IMR-90 (cell line): ENCODE measurements around the gene NELFCD. TPM values are rescaled to one million over a fixed set of nuclear protein-coding genes. Genes with fewer than 3 reads are reported as not detected.

Experiments used
- ATAC-seq: fragments of 200-7000 bp; cut with Tn5 transposase; 2 replicates; pipeline ENCODE4 v1.9.1; 2020; ENCODE audit warnings: low read depth, mild to moderate bottlenecking, moderate library complexity
- BruUV-seq: library from RNA; stranded (reverse); fragments of 400-500 nt; replicated peaks from 2 replicates; lab custom pipeline; 2021; lab: Mats Ljungman, UMichigan
- CTCF ChIA-PET: fragments of 300-600 bp; formaldehyde crosslinking; extraction: SDS; loops from one replicate; lab custom pipeline; 2021; ENCODE audit warnings: antibody characterized with exemption; lab: Yijun Ruan, JAX
- POLR2A ChIA-PET: fragments of 300-600 bp; sonication (Branson Sonifier 250); formaldehyde crosslinking; loops from one replicate; lab custom pipeline; 2022; ENCODE audit warnings: antibody characterized with exemption; ENCODE audit not compliant: unreplicated experiment; lab: Charles Lee
- DNase-seq: peaks from one replicate; pipeline ENCODE4 v3.0.0; 2013
- H2AFZ ChIP-seq: replicated peaks from 2 replicates; pipeline ENCODE3; 2013; ENCODE audit warnings: low read length, mild to moderate bottlenecking; ENCODE audit not compliant: poor library complexity
- H2AK5ac ChIP-seq: 2 replicates; pipeline ENCODE4 v1.6.1; 2013; ENCODE audit warnings: low read depth, low read length, inconsistent platforms
- H2AK9ac ChIP-seq: replicated peaks from 2 replicates; pipeline ENCODE3; 2013; ENCODE audit warnings: mild to moderate bottlenecking, low read depth, low read length, moderate library complexity; ENCODE audit not compliant: poor library complexity
- H2BK120ac ChIP-seq: 2 replicates; pipeline ENCODE4 v1.6.1; 2013; ENCODE audit warnings: low read depth, low read length, inconsistent platforms
- H2BK15ac ChIP-seq: 3 replicates; pipeline ENCODE4 v1.6.1; 2013; ENCODE audit warnings: low read depth, low read length, inconsistent platforms
- H2BK20ac ChIP-seq: 2 replicates; pipeline ENCODE4 v1.6.1; 2013; ENCODE audit warnings: low read depth, mild to moderate bottlenecking, inconsistent platforms, low read length, moderate library complexity
- H2BK5ac ChIP-seq: 2 replicates; pipeline ENCODE4 v1.6.1; 2013; ENCODE audit warnings: mild to moderate bottlenecking, low read depth, low read length, inconsistent platforms; ENCODE audit not compliant: poor library complexity, severe bottlenecking
- H3K14ac ChIP-seq: replicated peaks from 2 replicates; pipeline ENCODE4 v1.6.1; 2013; ENCODE audit warnings: low read depth, low read length, inconsistent platforms
- H3K18ac ChIP-seq: 2 replicates; pipeline ENCODE4 v1.6.1; 2013; ENCODE audit warnings: low read depth, low read length, control low read depth
- H3K23ac ChIP-seq: 2 replicates; pipeline ENCODE4 v1.6.1; 2013; ENCODE audit warnings: low read depth, low read length, inconsistent platforms
- H3K27ac ChIP-seq: 2 replicates; pipeline ENCODE4 v1.5.1; 2013; ENCODE audit warnings: mild to moderate bottlenecking, control low read depth, low read length; ENCODE audit not compliant: insufficient read depth
- H3K27me3 ChIP-seq: 2 replicates; pipeline ENCODE4 v1.6.1; 2013; ENCODE audit warnings: low read length; ENCODE audit not compliant: control insufficient read depth, insufficient read depth
- H3K36me3 ChIP-seq: 2 replicates; pipeline ENCODE4 v1.6.1; 2013; ENCODE audit warnings: low read length, mixed read lengths; ENCODE audit not compliant: control insufficient read depth, insufficient read depth
- H3K4ac ChIP-seq: 2 replicates; pipeline ENCODE4 v1.6.1; 2013; ENCODE audit warnings: low read depth, low read length, inconsistent platforms
- H3K4me1 ChIP-seq: 2 replicates; pipeline ENCODE4 v1.6.1; 2013; ENCODE audit warnings: low read length, mixed read lengths; ENCODE audit not compliant: control insufficient read depth, insufficient read depth
- H3K4me2 ChIP-seq: 2 replicates; pipeline ENCODE4 v1.6.1; 2013; ENCODE audit warnings: low read depth, mild to moderate bottlenecking, control low read depth, low read length, moderate library complexity
- H3K4me3 ChIP-seq: 2 replicates; pipeline ENCODE4 v1.5.1; 2013; ENCODE audit warnings: low read depth, mild to moderate bottlenecking, control low read depth, low read length, moderate library complexity; ENCODE audit not compliant: insufficient read depth
- H3K56ac ChIP-seq: 2 replicates; pipeline ENCODE4 v1.6.1; 2013; ENCODE audit warnings: low read length, inconsistent platforms; ENCODE audit not compliant: insufficient read depth; ENCODE audit errors: extremely low read depth
- H3K79me1 ChIP-seq, 2 experiments: 2 replicates each; pipeline ENCODE4 v1.6.1; 2013; ENCODE audit warnings: low read length in 2 of 2, inconsistent platforms in 1 of 2, low read depth in 1 of 2
- H3K9ac ChIP-seq: 2 replicates; pipeline ENCODE4 v1.6.1; 2013; ENCODE audit warnings: low read depth, low read length, control low read depth
- H3K9me1 ChIP-seq: 2 replicates; pipeline ENCODE4 v1.6.1; 2013; ENCODE audit warnings: low read length, inconsistent platforms; ENCODE audit not compliant: insufficient read depth
- H3K9me3 ChIP-seq: 2 replicates; pipeline ENCODE4 v1.6.1; 2013; ENCODE audit warnings: low read length; ENCODE audit not compliant: control insufficient read depth, insufficient read depth
- H4K20me1 ChIP-seq: 2 replicates; pipeline ENCODE4 v1.6.1; 2013; ENCODE audit warnings: low read length, inconsistent platforms; ENCODE audit not compliant: insufficient read depth
- H4K5ac ChIP-seq: 2 replicates; pipeline ENCODE4 v1.6.1; 2013; ENCODE audit warnings: mild to moderate bottlenecking, low read depth, low read length, control low read depth
- H4K8ac ChIP-seq, 2 experiments: 2 replicates each; pipeline ENCODE4 v1.6.1; 2013; ENCODE audit warnings: low read depth in 2 of 2, low read length in 2 of 2, control low read depth in 1 of 2, inconsistent platforms in 1 of 2
- H4K91ac ChIP-seq: 2 replicates; pipeline ENCODE4 v1.6.1; 2013; ENCODE audit warnings: low read depth, low read length, inconsistent platforms; ENCODE audit not compliant: insufficient read depth
- POLR2A ChIP-seq: IDR thresholded peaks from 2 replicates; pipeline ENCODE4 v1.6.1; 2012; ENCODE audit warnings: mild to moderate bottlenecking, low read depth, low read length
- SMC3 ChIP-seq: fragments of 150-350 bp; IDR thresholded peaks from 2 replicates; pipeline ENCODE4 v1.6.1; 2016; ENCODE audit warnings: low read depth, mild to moderate bottlenecking, antibody characterized with exemption, low read length, moderate library complexity
- WGBS, 2 experiments: methylation state at CpG; one replicate each; pipeline versions ENCODE4 v1.1.5 to v1.1.7; 2013; ENCODE audit warnings: missing lambda C conversion rate in 2 of 2; ENCODE audit not compliant: insufficient read length in 1 of 2; ENCODE audit errors: extremely low coverage in 2 of 2; 5-methylcytosine and 5-hydroxymethylcytosine counted together
- dilution Hi-C: fragments of 300-500 bp; cut with HindIII; formaldehyde crosslinking; loops from one replicate; pipeline ENCODE4 v1.14.3; 2018; ENCODE audit warnings: low sequenced_read_pairs; ENCODE audit not compliant: unreplicated experiment
- in situ Hi-C: fragments of 300-500 bp; cut with MboI; formaldehyde crosslinking; loops from 3 replicates; pipeline ENCODE4 v1.14.3; 2019; ENCODE audit warnings: low sequenced_read_pairs, inconsistent platforms, mixed read lengths
- intact Hi-C: fragments of 100-400 bp; cut with micrococcal nuclease; formaldehyde crosslinking; loops from 2 replicates; pipeline ENCODE4 v1.10.0; 2022
- polyA plus RNA-seq, 3 experiments: library from polyadenylated mRNA; depleted of rRNA; stranded (reverse); fragments of >200 nt; gene quantifications; 2 replicates each; pipeline ENCODE4 v1.2.3, GENCODE V29; 2012; ENCODE audit warnings: low replicate concordance in 1 of 3
- total RNA-seq: library from RNA; depleted of rRNA; stranded (reverse); fragments of >200 nt; gene quantifications from 2 replicates; pipeline ENCODE4 v1.2.3, GENCODE V29; 2012

NELFCD gene
- total and polyA plus RNA-seq, 2 of the 4 experiments (the other 2 are of a cell fraction) = 88.9 to 94.1 TPM

DNA sequence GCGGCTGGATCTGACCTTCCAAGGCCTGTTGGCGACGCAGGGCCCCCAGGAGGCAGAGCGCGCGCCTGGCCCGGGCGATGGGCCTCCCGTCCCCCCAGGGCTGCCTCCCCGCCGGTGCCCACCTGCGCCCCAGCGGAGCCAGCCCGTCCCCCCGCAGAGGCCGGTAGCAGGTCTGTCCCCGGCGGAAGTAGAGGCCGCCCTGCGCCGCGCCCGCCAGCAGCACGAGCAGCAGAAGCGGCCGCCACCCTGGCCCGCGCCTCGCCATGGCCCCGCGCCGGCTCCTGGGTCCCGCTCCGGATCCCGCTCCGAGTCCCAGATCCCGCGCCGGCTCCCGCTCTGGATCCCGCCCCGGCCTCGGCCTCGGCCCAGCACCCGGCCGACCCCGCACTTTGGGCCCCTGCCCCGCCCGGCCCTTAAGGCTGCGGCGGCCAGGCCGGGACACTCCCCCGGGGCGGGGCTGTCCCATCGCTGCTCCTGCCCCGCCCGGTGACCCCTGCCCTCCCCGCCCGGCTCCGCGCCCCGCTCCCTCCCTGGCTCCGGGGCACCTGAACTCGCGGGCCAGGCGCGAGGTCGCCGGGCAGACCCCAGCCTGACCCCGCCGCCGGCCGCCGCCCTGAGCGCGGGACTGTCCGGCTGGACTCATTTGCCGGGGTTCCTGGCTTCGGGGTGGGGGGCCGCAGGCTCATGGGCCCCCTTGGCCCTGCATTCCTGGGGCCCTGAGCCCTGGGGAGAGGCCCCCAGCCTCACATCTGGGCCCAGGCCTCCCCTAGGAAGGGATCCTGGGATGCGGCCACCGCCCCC is 26.0 kb downstream of the NELFCD start, which contains the start of gene CTSZ:
TSS of gene CTSZ (minus strand) at position 391 of the 801 bp plus-strand sequence. CDS start at position 265, 126 bp downstream.
- peak within 1 kb of the TSS; percentile 92 for H3K9ac ChIP-seq
- intact Hi-C loops = no loop called here
- POLR2A ChIA-PET = no interaction called here

More for the DNA sequence above, 26.0 kb downstream of the NELFCD start, which contains the start of gene CTSZ:
- H2BK5ac ChIP-seq = peak within 1 kb of the TSS; percentile 1
- no peak within 1 kb of the TSS for H3K56ac ChIP-seq
- no peak within 1 kb of the TSS; the same call in 1 of the 2 replicates for H3K18ac ChIP-seq
- no peaks in the 10 kb centered on the region for H3K36me3 ChIP-seq
- DNase-seq = no peak
- peak within 1 kb of the TSS; percentile 66 for H3K4me3 ChIP-seq
- peak within 1 kb of the TSS; percentile 81 for H3K4ac ChIP-seq
- H2BK15ac ChIP-seq = no peak within 1 kb of the TSS
- TF ChIP-seq SMC3 = no peak
- TF ChIP-seq POLR2A = 0 out of 2 replicates have a peak, but pooled peaks have one; percentile 29
- no peaks in the 10 kb centered on the region; the same call in 1 of the 2 replicates for H4K20me1 ChIP-seq
- H3K27ac ChIP-seq = peak within 1 kb of the TSS; percentile 33; the same call in 1 of the 2 replicates
- H3K79me1 ChIP-seq = peaks cover 10 to 35% of the 10 kb centered on the region in 2 experiments; a peak in 3 of 4 replicates
- H3K9me3 ChIP-seq = no peaks in the 10 kb centered on the region
- H3K9me1 ChIP-seq = peaks cover 15% of the 10 kb centered on the region; the same call in 1 of the 2 replicates
- H2BK120ac ChIP-seq = peak within 1 kb of the TSS; percentile 46
- H3K23ac ChIP-seq = peak within 1 kb of the TSS; percentile 88
- peak within 1 kb of the TSS; percentile 86 to 99 for H4K8ac ChIP-seq
- peaks cover 20% of the 10 kb centered on the region for H3K4me1 ChIP-seq
- peak within 1 kb of the TSS; percentile 89 for H3K4me2 ChIP-seq
- ATAC-seq = peak; percentile 91
- 17% methylated on average over 28 of the region's 82 CpGs; no CpG with 5 or more reads in 1 of the 2 experiments for WGBS, 2 experiments
- in situ Hi-C loops (no loop called here), dilution Hi-C loops (no loop called here)
- H2AK9ac ChIP-seq = peak within 1 kb of the TSS; percentile 85
- TSS peak; percentile 80 for BruUV-seq
- H4K91ac ChIP-seq = peak within 1 kb of the TSS; percentile 23
- H3K14ac ChIP-seq = peak within 1 kb of the TSS; percentile 76
- CTCF ChIA-PET = no interaction called here
- peak within 1 kb of the TSS; percentile 86 for H2AK5ac ChIP-seq
- peak within 1 kb of the TSS; percentile 94 for H2AFZ ChIP-seq
- H3K27me3 ChIP-seq = no peaks in the 10 kb centered on the region
- H2BK20ac ChIP-seq = no peak within 1 kb of the TSS; the same call in 1 of the 2 replicates
- H4K5ac ChIP-seq = peak within 1 kb of the TSS; percentile 83
